ENCODE results near the gene ARID1B.

GRCh38 chr6:156933201-156934068 is 156.3 kb downstream of the ARID1B start:
- TF ChIP-seq CTCF (IDR thresholded peaks at IDR 0.05; ENCODE audit: insufficient read depth, low read depth, low read length) (no peak), EZH2 (IDR thresholded peaks at IDR 0.05; ENCODE audit: insufficient read depth, low read length) (no peak)

Measured in astrocyte (in vitro differentiated cells and primary cell).